T-helper 1 cell treated with Interleukin-12 subunit alpha and Interleukin-12 subunit beta and Interleukin-4 antibody, amounts not matched to agents 30 μg/mL and 1 μg/mL, for 36 hours (primary cell): Measurements from ENCODE around the gene RTKN.
"Not testable (repeated sequence)": the region's sequence is repeated elsewhere in the genome, so short reads cannot be mapped to it uniquely, and the experiment has no call there.

Experiments
- H3K27ac Mint-ChIP-seq: one replicate; pipeline ENCODE4 v1.8.0; 2021; ENCODE audit warnings: mild to moderate bottlenecking, mixed read lengths
- H3K27me3 Mint-ChIP-seq: one replicate; pipeline ENCODE4 v1.8.0; 2021; ENCODE audit warnings: low read depth, mixed read lengths
- H3K36me3 Mint-ChIP-seq: one replicate; pipeline ENCODE4 v1.8.0; 2021; ENCODE audit warnings: low read depth, mixed read lengths
- H3K4me1 Mint-ChIP-seq: one replicate; pipeline ENCODE4 v1.8.0; 2021; ENCODE audit warnings: low read depth, mixed read lengths
- H3K4me3 Mint-ChIP-seq: one replicate; pipeline ENCODE4 v1.8.0; 2021; ENCODE audit warnings: mild to moderate bottlenecking, moderate library complexity, mixed read lengths
- H3K9me3 Mint-ChIP-seq: one replicate; pipeline ENCODE4 v1.8.0; 2021; ENCODE audit warnings: mixed read lengths

The RTKN gene

GRCh38 chr2:74471332-74472065 lies 29.8 kb upstream of the RTKN start:
- Mint-ChIP-seq H3K27me3 (no peaks in the 10 kb centered on the region), H3K9me3 (no peaks in the 10 kb centered on the region), H3K36me3 (peaks cover 24% of the 10 kb centered on the region), H3K4me3 (peak overlapping the region; percentile 98), H3K27ac (peak overlapping the region; percentile 98), H3K4me1 (peaks cover 22% of the 10 kb centered on the region)

- Mint-ChIP-seq H3K27ac (peak overlapping the region; percentile 68), H3K4me1 (peaks cover 25% of the 10 kb centered on the region), H3K36me3 (peaks cover 24% of the 10 kb centered on the region), H3K4me3 (peak overlapping the region; percentile 66)
- H3K27me3 Mint-ChIP-seq, H3K9me3 Mint-ChIP-seq: not testable (repeated sequence)
These were observed 29.0 kb upstream of the RTKN start for GRCh38 chr2:74470742-74471141.

GRCh38 chr2:74464406-74464805 lies 22.7 kb upstream of the RTKN start:
- no peaks in the 10 kb centered on the region for H3K9me3 Mint-ChIP-seq
- H3K27me3 Mint-ChIP-seq, result no peaks in the 10 kb centered on the region
- H3K27ac Mint-ChIP-seq, result peak overlapping the region; percentile 77
- H3K36me3 Mint-ChIP-seq, result peaks cover 15% of the 10 kb centered on the region
- peaks cover 20% of the 10 kb centered on the region for H3K4me1 Mint-ChIP-seq
- H3K4me3 Mint-ChIP-seq, result peak overlapping the region; percentile 99

GRCh38 chr2:74462786-74463105 lies 21.0 kb upstream of the RTKN start:
- no peaks in the 10 kb centered on the region for H3K9me3 Mint-ChIP-seq
- peak overlapping the region; percentile 41 for H3K4me3 Mint-ChIP-seq
- peaks cover 27% of the 10 kb centered on the region for H3K4me1 Mint-ChIP-seq
- H3K36me3 Mint-ChIP-seq, result peaks cover 16% of the 10 kb centered on the region
- H3K27ac Mint-ChIP-seq, result peak overlapping the region; percentile 31
- no peaks in the 10 kb centered on the region for H3K27me3 Mint-ChIP-seq

GRCh38 chr2:74462054-74462785 lies 20.5 kb upstream of the RTKN start:
- Mint-ChIP-seq H3K36me3 (peaks cover 17% of the 10 kb centered on the region), H3K27ac (no peak overlapping the region), H3K4me3 (no peak overlapping the region), H3K9me3 (no peaks in the 10 kb centered on the region), H3K27me3 (no peaks in the 10 kb centered on the region), H3K4me1 (peaks cover 28% of the 10 kb centered on the region)

- peaks cover 21% of the 10 kb centered on the region for H3K36me3 Mint-ChIP-seq
- H3K4me3 Mint-ChIP-seq, result no peak overlapping the region
- H3K27ac Mint-ChIP-seq, result no peak overlapping the region
- no peaks in the 10 kb centered on the region for H3K9me3 Mint-ChIP-seq
- H3K4me1 Mint-ChIP-seq, result peaks cover 35% of the 10 kb centered on the region
- no peaks in the 10 kb centered on the region for H3K27me3 Mint-ChIP-seq
These were observed 19.7 kb upstream of the RTKN start for GRCh38 chr2:74461187-74462053.

GRCh38 chr2:74460187-74460586 lies 18.4 kb upstream of the RTKN start:
- peaks cover 37% of the 10 kb centered on the region for H3K4me1 Mint-ChIP-seq
- peak overlapping the region; percentile 94 for H3K4me3 Mint-ChIP-seq
- not testable (repeated sequence) for H3K27me3 Mint-ChIP-seq, H3K9me3 Mint-ChIP-seq
- H3K27ac Mint-ChIP-seq, result peak overlapping the region; percentile 26
- peaks cover 28% of the 10 kb centered on the region for H3K36me3 Mint-ChIP-seq

GRCh38 chr2:74459503-74460118 lies 17.9 kb upstream of the RTKN start:
- peaks cover 41% of the 10 kb centered on the region for H3K4me1 Mint-ChIP-seq
- peaks cover 32% of the 10 kb centered on the region for H3K36me3 Mint-ChIP-seq

GRCh38 chr2:74458938-74459363 lies 17.2 kb upstream of the RTKN start:
- peak overlapping the region; percentile 99 for H3K27ac Mint-ChIP-seq
- H3K4me3 Mint-ChIP-seq, result peak overlapping the region; percentile 94
- H3K27me3 Mint-ChIP-seq, result no peaks in the 10 kb centered on the region
- H3K9me3 Mint-ChIP-seq, result no peaks in the 10 kb centered on the region
- H3K4me1 Mint-ChIP-seq, result peaks cover 42% of the 10 kb centered on the region
- H3K36me3 Mint-ChIP-seq, result peaks cover 32% of the 10 kb centered on the region

More at GRCh38 chr2:74459503-74460118, 17.9 kb upstream of the RTKN start:
- peak overlapping the region; percentile 66 for H3K27ac Mint-ChIP-seq
- H3K27me3 Mint-ChIP-seq, H3K9me3 Mint-ChIP-seq: not testable (repeated sequence)
- H3K4me3 Mint-ChIP-seq, result peak overlapping the region; percentile 94

GRCh38 chr2:74458132-74458937 lies 16.6 kb upstream of the RTKN start, which contains the start of gene WBP1:
TSS of gene WBP1 (plus strand) at chr2:74458438. CDS start at chr2:74458603, 165 bp downstream.
- peak within 1 kb of the TSS; percentile 94 for H3K4me3 Mint-ChIP-seq
- peaks cover 32% of the 10 kb centered on the region for H3K36me3 Mint-ChIP-seq
- peaks cover 42% of the 10 kb centered on the region for H3K4me1 Mint-ChIP-seq
- H3K27ac Mint-ChIP-seq, result peak within 1 kb of the TSS; percentile 99
- H3K27me3 Mint-ChIP-seq, result no peaks in the 10 kb centered on the region
- H3K9me3 Mint-ChIP-seq, result no peaks in the 10 kb centered on the region

GRCh38 chr2:74457549-74458131 lies 15.9 kb upstream of the RTKN start:
- Mint-ChIP-seq H3K27me3 (no peaks in the 10 kb centered on the region), H3K27ac (peak overlapping the region; percentile 99), H3K4me3 (peak overlapping the region; percentile 94), H3K36me3 (peaks cover 27% of the 10 kb centered on the region), H3K9me3 (no peaks in the 10 kb centered on the region), H3K4me1 (peaks cover 47% of the 10 kb centered on the region)

GRCh38 chr2:74457129-74457548 lies 15.4 kb upstream of the RTKN start:
- peak overlapping the region; percentile 94 for H3K4me3 Mint-ChIP-seq
- H3K9me3 Mint-ChIP-seq, result no peaks in the 10 kb centered on the region
- H3K4me1 Mint-ChIP-seq, result peaks cover 51% of the 10 kb centered on the region
- no peaks in the 10 kb centered on the region for H3K27me3 Mint-ChIP-seq
- H3K36me3 Mint-ChIP-seq, result peaks cover 24% of the 10 kb centered on the region
- H3K27ac Mint-ChIP-seq, result peak overlapping the region; percentile 99
